Globus pallidus (tissue), 1 donor: ENCODE data around the gene TMEM9B.
"Not testable (repeated sequence)": the region's sequence is repeated elsewhere in the genome, so short reads cannot be mapped to it uniquely, and the experiment has no call there.

ENCODE experiments used
- DNase-seq: peaks from one replicate; pipeline ENCODE4 v3.0.0-alpha.2; 2015; ENCODE audit warnings: low spot score

Gene TMEM9B

DNA sequence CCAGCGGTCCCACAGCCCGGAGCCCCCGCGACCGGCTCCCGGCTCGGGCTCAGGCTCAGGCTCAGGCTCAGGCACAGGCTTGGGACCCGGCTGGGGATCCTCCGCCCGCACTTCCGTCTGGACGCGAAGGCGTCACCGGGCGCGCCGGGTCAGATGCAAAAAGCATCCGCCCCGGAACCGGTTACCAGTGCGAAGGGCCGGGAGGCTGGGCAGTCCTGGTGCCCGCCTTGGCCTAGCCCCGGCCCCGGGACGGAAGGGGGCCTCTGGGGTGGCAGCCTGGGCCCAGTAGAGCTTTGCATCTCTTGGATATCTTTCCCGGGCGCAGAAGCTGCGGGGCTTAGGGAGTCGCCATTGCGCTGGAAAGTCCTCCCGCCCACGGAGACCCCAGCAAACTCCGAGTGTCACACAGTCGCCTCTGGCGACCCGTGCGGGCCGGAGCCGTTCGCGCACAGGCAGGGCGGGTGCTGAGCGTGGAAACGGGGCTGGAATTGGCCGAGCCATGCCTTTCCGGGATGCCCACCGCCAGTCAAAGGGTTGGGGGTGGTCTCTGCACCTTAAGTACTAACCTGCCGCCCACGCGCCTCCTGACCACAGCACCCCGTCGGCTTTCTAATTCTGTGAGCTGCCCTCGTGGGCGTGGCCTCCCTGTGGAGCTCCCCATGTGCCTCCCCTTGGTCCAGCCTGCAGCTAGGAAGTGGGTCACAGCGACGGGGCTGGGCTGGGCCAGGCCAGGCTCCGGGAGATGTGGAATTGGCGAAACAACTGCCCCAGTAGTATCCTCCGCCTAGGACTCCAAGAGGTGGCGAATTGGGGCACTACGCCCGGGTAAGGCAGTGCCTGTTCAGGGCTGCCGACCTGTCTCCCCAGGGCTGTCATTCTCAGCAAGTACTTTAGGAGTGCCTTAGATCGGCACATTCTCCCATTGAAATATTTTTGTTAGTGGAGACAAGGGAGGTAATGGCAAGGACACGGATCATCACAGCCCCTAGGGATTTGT lies at the start of gene TMEM9B:
Gene TMEM9B (minus strand): TSS at position 119 of the 997 bp plus-strand sequence. CDS start 129 bp downstream, outside the sequence.
- DNase-seq, result peak; percentile 87

DNA sequence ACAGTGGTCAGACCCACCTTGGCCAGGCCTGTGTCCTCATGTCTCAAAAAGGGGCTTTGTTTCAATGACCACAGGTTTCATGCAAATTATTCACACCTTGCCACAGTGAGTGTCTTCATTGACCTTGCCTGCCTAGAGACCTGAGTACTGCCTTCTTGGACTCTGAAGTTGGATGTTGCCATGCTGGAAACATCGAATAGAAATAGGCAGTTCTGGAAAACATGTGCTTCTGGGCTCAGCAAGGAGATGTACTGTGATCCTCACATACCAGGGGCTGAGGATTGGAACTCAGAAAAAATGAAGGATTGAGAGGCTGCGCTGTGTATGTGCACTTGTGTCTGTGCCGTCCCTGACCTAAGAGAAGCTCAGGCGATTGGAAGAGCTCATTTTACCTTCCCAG lies 49.1 kb upstream of the TMEM9B start:
- DNase-seq, result no peak

DNA sequence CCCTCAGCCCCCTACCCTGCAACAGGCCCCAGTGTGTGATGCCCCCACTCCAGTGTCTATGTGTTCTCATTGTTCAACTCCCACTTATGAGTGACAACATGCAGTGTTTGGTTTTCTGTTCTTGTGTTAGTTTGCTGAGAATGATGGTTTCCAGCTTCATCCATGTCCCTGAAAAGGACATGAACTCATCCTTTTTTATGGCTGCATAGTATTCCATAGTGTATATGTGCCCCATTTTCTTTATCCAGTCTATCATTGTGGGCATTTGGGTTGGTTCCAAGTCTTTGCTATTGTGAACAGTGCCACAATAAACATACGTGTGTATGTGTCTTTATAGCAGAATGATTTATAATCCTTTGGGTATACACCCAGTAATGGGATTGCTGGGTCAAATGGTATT lies 45.3 kb upstream of the TMEM9B start:
- DNase-seq, result not testable (repeated sequence)

DNA sequence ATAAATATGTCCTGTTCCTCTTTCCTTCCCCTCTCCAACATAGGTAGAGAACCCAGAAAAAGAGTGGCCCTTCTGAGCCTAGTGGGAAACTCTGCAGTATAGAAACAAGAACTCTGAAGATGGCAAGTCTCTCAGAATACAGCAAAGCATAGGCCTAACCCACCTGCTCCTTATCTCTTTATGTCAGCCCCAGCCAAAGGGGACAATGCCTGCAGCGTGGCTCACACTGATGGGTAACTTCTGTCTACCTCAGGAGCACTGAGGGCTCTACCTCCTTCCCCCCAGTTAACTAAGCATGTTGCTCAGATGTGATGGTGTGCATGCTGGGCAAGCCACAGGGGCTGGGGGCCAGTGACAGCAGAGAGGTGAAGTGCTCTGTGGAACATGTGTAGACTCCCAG lies 44.4 kb upstream of the TMEM9B start:
- DNase-seq, result no peak

DNA sequence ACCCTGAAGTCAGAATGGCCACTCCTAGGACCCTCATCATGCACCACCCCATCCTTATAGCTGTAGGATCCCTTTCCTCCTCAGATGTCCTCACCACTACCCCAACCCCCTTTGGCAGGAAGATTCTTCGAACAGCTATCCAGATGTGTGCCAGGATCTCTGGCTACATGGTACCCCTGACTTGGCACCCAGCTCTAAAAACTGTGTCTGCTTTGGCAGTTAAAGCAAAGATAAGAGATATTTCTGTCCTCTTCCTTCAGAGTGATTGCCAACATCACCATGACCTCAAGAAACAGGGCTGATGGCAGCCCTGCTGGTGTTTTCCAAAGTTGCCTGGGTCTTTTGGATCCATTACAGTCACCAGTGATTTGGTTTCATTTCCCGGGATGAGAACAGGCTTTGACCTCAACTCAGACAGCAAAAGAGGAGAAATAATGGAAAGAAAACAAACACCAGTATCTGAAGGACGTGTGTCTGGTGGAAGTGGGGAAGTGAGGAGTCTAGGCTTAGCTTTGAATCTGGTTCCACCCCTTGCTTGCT lies 43.8 kb upstream of the TMEM9B start:
- no peak for DNase-seq

DNA sequence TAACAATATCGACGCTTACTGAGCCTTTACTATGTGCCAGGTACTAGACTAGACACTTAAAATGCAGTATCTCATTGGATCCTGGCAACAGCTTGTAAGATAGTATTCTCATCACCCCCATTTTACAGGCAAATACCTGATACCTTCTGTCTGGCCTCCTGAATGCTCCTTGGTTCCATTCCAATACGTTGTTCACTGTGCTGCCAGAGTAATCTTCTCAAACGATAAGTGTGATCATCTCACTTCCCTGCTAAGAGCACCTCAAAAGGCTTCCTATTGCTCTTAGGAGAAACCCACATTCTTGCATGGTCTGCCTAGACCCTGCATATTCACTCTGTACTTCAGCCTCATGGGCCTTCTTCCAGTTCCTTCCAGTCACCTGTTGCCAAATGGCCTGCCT lies 40.8 kb upstream of the TMEM9B start:
- DNase-seq, result no peak

DNA sequence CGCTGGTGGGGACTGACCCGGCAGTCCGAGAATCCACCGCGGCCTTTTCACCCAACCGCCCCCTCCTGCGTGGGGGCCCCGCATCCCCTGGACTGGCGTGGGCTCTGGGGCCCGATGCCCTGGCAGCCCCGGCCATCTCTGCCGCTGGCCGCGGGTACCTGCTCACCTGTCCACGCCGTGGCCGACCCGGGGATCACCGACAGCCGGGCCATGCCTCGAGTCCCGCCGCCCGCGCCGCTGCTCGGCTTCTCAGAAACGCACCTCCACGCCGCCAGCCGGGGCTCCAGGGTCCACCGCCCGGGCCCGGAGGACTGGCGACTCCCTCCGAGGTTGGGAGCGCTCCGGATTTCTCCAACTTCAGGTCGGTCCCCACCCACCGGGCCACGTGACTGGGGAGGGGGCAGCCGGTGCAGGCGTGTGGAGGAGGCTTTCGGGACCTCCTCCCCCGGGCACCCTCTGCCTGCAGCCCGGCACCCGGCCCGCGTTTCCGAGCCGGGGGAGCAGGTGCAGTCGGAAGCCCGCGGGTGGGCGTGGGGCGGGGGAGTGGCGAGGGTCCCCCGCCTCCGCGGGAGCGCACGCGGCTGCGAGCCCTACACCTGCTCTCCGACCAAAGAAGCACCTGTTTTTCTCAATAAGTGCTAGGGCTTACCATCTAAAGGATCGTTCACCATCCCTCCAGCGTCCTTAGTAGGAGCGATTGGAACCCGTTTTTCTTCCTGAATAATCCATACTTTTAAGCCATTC lies 40.1 kb upstream of the TMEM9B start:
- no peak for DNase-seq

DNA sequence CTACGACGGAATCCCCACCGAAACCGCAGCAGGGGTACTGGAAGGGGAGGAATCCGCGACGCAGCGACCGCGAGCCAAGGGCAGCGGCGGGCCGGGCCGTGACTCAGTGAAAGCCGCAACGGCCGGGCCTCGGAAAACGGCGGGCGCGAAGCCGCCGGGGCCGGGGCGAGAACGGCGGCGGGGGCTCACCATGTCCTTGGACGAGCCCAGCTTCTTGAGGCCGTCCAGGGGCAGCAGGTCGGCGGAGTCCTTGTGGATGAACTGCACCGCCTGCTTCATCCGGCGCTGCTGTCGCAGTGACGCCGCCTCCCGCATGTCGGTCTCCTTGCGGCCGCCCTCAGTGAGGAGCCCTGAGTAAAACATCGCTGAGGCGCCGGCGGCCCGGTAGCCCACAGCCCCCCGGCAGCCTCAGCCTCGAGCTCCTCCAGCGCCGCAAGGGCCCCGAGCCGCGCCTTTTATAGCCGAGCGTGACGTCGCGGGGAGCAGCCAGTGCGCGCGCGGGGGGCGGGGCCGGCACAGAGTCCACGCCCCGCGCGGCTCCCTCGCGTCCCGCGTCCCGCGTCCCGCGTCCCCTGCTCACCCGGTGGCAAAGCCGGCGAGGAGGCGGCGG lies 39.4 kb upstream of the TMEM9B start, which contains the start of gene NRIP3:
Gene NRIP3 (minus strand): TSS at position 429 of the 610 bp plus-strand sequence. CDS start 66 bp downstream, at position 363.
- peak; percentile 14 for DNase-seq

DNA sequence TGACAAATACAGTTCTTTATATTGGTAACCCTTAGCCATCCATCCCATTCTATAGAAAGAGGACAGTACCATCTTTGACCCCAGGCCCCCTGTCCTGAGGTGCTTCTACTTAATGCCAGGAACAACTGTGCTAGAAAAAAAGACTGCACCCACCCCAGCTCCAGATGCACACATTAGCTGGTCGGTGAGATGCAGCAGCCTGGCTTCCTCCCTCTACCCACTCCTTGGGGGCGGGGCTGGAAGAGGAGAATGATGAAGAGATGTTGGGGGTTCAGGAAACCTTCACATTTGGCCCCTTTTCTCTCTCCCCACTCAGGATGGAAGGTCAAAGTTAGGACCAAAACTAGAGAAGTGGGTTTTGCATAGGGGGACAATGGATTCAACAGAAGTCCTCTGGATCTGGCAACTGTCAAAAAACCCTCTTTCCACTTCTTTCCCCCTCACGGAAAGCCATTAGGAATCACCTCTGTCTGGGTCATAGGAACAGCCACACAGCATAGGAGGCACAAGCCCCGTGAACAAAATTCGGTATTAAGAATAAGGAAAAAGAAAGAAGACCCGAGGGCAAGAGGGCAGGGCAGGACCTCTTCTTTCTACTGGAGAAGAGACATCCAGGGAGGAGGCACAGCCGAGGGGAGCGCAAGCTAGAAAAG lies 38.8 kb upstream of the TMEM9B start:
- DNase-seq, result no peak

DNA sequence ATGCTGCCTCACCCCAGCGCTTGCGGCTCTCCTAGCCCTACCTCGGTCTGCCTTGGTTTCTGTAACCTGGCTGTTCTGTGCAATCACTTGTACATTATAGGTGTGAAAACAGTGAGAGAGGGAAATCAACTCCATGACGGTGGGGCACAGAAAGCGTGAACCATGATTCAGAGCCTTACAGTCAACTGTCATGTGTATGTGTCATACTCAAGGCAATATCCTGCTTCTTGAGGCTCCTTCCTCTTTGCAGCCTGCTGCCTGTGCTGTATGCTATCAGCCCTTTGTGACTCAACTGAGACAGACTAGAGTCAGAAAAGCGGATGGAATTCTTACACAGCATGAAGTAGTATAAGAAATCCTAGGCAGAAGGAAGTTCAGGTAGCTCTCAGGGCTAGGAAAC lies 37.5 kb upstream of the TMEM9B start:
- no peak for DNase-seq

DNA sequence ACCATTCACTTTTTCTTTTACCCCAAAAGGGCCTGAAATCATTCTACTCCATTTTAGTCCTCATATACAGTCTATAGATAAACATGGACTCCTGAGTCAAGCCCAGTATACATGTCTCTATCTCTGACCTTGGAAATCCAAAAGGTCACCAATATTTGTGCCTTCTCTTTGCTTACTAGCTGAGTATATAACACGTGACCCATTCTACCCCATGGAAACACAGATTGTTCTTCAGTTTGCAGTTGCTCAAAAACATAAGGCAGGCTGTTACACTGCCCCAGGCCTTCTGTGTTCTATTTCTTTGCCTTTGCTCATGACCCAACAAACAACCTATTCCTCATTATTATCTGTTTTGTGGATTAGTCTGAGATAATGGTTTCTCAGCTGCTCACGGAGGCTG lies 33.8 kb upstream of the TMEM9B start:
- DNase-seq, result no peak

DNA sequence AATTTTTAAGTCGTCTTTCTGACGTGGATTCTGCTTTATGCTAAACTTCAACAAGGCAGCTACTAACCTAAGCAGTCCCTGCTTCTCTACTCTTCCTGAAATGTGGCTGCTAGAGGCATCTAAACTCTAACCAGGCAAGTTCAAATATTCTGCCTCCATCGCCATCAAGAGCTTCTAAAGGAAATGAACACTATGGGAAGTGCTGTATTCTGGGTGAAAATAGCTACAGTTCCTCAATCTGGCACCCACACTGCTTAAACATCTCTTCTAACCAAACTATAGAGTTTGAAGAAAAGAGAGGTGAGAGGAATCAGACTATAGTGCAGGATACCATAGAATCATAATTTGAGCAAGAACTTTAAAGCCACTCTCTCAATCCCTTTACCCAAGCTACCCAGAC lies 33.2 kb upstream of the TMEM9B start:
- DNase-seq, result no peak

DNA sequence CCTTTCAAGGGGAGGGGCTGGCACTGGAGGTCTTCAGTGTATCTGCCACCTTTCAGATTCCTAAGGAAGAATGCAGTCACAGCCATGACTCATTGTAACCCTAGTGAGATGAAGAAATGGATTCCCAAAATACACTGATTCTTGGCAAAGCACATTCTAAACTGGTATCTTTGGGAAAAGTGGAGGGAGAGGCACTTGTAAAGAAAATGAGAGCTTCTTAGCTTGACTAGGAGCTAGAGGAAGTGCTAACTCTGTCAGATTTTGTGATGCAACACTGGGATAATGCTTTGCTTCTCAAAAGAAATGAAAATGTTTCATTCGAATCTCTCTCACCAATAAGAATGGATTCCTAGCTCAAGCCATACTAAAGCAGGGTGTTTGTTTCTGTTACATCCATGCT lies 25.2 kb upstream of the TMEM9B start:
- no peak for DNase-seq

DNA sequence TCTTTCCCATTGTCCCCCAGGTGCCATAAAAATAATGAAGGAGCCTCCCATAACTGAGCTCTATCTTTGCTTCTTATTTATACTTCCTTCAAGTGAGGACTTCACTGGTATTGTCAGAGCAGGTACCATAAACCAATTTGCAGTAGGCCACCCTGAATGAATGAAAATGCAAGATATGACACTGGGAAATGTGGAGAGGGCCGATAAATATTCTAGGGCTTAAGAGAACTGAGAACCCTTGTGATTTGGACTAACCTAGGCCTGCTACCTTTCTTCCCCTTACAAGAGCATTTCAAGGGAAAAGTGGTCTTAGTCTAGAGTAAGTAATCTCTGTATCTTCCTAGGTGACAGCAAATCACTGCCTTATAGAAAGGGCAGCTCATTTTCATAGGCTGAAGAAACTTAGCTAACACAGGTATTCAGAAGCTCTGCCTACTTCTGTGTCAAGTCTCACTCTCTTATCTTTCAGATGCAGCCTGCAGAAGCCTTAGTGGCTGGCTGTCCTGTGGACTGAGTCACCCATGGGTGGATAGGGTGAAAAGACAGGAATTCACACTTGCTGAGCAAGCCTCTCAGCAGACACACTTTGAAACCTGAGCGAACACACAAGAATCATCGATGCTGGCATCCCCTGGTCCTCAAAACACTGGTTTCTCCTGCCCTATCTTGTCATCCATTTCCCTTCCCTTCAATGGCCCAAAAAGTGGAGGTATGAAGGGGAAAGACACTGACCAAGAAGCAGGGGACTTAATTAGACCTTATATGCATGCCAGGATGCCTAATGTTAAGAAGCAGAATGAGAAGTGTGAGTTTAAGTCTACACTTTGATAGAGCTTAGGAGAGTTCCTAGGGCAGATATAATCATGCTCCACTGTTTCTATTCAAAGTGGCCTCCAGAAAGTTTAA lies 24.3 kb upstream of the TMEM9B start:
- DNase-seq, result no peak

DNA sequence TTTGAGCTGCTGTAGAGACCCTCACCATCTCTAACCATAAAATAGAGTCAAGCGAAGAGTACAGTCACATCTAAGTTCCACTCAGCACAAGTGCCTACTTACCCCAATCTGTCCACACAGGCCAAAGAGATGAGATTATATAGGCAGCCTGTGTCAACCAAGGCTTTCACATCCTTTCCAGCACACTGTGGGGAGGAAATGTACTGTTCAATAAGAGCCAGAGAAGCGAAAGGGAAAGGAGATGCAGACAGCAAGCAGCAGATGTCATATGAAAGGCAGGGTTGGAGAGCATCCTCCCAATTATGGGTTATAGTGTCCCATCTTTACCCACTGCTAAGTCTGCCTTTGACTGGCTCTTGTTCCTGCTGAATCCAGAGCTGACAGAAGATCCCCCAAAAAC lies 23.2 kb upstream of the TMEM9B start:
- DNase-seq, result no peak

DNA sequence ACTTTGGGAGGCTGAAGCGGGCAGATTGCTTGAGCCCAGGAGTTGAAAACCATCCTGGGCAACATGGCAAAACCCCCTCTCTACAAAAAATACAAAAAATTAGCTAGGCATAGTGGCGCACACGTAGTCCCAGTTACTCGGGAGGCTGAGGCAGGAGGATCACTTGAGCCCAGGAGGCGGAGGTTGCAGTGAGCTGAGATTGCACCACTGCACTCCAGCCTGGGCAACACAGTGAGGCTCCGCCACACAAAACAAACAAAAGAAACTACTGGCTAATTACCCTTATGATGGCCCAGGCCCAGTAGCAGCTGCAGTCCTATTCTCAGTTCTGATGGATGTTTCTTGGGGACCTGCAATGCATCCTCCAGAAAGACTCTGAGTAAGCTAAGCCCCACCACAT lies 22.5 kb upstream of the TMEM9B start:
- not testable (repeated sequence) for DNase-seq

DNA sequence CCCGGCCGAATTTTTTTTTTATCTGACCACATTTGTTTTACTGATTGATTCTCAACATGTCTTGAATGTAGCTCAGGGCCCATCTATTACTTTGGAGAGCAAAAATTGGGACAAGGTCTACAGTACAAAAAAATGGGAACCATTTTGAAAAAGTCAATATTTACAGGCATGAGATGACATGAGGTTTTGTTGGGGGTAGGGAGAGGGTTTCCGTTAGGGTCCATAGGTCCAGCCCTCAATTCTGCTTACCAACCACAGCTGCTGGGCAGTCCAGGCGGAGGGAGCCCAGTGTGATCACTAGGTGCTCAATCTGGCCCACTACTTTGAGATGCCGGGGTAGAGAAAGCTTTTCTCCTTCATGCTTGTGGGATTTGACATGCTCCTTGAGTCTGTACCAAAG lies 21.2 kb upstream of the TMEM9B start:
- no peak for DNase-seq

DNA sequence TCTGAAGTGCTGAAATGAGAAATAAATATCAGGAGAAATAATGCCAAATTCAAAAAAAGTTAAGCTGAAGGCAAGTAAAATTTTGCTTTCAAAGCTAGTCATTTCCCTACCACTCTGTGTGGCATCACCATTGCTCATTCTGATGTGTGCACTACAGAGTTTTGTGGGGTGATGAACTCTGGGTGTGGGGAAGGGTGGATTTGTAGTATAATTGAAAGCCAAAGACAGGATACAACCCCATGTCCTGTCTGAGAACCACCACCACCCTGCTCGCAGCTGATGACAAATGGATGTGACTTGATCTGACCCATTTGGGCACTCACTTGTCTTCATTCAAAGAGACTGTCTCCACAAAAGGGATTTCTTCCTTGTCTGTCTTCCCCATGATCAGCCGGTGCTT lies 19.3 kb upstream of the TMEM9B start:
- DNase-seq, result no peak

DNA sequence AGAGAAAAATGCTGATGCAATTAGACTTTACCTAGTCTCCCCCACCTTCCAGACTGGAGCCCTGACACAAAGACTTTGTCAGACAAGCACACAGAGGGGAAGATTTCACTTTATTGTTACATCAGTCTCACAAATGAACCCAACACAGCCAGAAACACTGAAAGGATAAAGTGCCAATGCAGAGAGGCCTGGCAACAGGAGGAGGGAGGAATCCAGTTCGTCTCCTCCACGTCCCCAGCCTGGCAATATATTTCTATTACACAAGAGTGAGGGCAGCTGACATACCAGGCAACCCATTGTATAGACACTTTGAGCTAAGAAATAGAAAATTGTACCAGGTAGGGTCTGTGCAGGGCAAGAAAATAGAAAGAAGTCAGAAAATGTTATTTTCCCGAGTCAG lies 16.2 kb upstream of the TMEM9B start:
- no peak for DNase-seq

DNA sequence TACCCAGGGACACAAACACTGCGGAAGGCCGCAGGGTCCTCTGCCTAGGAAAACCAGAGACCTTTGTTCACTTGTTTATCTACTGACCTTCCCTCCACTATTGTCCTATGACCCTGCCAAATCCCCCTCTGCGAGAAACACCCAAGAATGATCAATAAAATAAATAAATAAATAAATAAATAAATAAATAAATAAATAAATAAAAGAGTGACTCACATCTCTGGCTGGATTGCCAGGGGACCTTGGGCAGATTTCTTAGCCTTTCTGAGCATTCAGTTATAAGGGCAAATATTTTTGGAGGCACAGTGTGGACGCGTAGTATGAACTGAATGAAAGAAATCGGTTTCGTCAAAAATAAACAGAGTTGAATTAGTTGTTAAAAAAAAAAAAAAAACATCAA lies 15.1 kb upstream of the TMEM9B start:
- not testable (repeated sequence) for DNase-seq

DNA sequence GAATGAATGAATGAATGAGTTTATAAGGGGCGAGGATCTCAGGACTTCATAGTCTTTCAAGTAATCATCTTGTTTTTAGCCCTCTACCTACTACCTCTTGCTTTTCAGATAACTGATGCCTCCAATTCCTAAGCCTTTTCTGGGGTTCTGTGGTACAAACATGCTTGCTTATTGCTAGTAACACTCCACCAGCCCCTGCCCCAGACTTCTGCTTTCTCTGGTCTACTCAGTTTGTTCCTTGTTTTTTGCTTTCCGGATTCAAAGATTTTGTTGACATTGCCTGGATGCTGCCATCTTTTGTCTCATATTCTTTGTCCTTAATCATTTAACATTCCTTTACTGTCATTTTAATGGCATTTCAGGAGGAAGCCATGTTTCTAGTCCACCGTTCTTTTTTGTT lies 8.9 kb upstream of the TMEM9B start:
- DNase-seq, result no peak
